Measurements from ENCODE around the gene MPP3.
A peak's percentile ranks its signal among the peaks of the same experiment; 100 is the strongest.

DNA sequence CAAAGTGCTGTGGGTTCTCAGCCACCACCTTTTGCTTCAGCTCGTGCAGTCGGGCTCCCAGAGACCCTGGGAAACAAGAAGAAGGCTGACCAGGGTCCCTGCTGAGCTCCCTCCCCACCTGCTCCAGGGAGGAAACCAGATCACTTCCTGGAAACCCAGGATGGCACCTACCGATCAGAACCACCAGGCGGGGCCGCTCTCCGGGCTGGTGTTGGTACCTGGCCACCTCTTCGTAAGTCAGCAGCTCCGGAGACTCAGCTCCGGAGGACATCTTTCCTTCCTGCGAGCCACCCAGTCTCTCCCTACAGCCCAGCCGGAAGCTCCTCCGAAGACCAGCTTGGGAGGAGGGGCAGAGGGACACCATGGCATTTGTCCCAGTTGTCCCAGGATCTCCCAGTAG lies 18.9 kb downstream of the MPP3 start:
- TF ChIP-seq ZFX (IDR thresholded peaks at IDR 0.05) (no peak), POLR2A (IDR thresholded peaks at IDR 0.05; ENCODE audit: borderline replicate concordance, extremely low read depth, insufficient read depth, insufficient read length) (no peak), EZH2 (IDR thresholded peaks at IDR 0.05) (no peak), EZH2phosphoT487 (IDR thresholded peaks at IDR 0.05; ENCODE audit: borderline replicate concordance) (no peak), SIN3A (IDR thresholded peaks at IDR 0.05; ENCODE audit: low read depth) (no peak), ELF1 (IDR thresholded peaks at IDR 0.05; ENCODE audit: borderline replicate concordance, low read depth) (no peak), POLR2AphosphoS5 (IDR thresholded peaks at IDR 0.05; ENCODE audit: low read depth, low read length) (no peak), SP1 (IDR thresholded peaks at IDR 0.05; ENCODE audit: low read depth) (no peak)
- TF ChIP-seq, protein P1, sequence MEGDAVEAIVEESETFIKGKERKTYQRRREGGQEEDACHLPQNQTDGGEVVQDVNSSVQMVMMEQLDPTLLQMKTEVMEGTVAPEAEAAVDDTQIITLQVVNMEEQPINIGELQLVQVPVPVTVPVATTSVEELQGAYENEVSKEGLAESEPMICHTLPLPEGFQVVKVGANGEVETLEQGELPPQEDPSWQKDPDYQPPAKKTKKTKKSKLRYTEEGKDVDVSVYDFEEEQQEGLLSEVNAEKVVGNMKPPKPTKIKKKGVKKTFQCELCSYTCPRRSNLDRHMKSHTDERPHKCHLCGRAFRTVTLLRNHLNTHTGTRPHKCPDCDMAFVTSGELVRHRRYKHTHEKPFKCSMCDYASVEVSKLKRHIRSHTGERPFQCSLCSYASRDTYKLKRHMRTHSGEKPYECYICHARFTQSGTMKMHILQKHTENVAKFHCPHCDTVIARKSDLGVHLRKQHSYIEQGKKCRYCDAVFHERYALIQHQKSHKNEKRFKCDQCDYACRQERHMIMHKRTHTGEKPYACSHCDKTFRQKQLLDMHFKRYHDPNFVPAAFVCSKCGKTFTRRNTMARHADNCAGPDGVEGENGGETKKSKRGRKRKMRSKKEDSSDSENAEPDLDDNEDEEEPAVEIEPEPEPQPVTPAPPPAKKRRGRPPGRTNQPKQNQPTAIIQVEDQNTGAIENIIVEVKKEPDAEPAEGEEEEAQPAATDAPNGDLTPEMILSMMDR (IDR thresholded peaks at IDR 0.05 in 2 of 3, conservative IDR thresholded peaks at IDR 0.05 in 1 of 3; ENCODE audit: borderline replicate concordance in 1 of 3, insufficient read depth in 1 of 3, low read depth in 2 of 3, low read length in 2 of 3): peak in 2 of 3 experiments; percentile 18 to 32; a peak in 1 of 6 replicates
- TF ChIP-seq, protein P2, sequence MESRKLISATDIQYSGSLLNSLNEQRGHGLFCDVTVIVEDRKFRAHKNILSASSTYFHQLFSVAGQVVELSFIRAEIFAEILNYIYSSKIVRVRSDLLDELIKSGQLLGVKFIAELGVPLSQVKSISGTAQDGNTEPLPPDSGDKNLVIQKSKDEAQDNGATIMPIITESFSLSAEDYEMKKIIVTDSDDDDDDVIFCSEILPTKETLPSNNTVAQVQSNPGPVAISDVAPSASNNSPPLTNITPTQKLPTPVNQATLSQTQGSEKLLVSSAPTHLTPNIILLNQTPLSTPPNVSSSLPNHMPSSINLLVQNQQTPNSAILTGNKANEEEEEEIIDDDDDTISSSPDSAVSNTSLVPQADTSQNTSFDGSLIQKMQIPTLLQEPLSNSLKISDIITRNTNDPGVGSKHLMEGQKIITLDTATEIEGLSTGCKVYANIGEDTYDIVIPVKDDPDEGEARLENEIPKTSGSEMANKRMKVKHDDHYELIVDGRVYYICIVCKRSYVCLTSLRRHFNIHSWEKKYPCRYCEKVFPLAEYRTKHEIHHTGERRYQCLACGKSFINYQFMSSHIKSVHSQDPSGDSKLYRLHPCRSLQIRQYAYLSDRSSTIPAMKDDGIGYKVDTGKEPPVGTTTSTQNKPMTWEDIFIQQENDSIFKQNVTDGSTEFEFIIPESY (IDR thresholded peaks at IDR 0.05; ENCODE audit: extremely low read depth, insufficient replicate concordance, low read length): no peak
- TF ChIP-seq, protein P3, sequence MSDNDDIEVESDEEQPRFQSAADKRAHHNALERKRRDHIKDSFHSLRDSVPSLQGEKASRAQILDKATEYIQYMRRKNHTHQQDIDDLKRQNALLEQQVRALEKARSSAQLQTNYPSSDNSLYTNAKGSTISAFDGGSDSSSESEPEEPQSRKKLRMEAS (IDR thresholded peaks at IDR 0.05): no peak
